Measurements from ENCODE around the gene ABTB2.

Gene ABTB2

DNA sequence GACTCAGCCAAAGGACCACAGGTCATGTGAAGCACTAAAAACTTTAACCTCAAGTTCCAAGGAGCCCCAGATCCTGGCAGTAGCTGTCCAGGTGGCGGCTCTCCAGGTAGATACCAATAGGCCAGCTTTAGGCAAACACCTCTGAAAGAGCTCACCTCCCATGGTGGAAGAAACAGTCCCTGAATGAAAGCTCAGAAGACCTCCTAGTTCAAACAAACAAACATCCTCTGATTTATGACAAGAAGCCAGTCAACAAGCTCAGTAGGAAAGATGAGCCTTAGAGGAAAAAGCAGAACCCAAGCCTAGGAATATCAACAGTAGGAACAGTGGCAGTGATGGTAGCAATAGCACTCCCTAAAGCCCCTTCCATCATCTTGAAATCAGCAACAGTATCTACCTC, 17.2 kb downstream of the ABTB2 start:
- DNase-seq, result no peak

GRCh38 chr11:34339149-34340064, 18.4 kb downstream of the ABTB2 start:
- DNase-seq, result no peak

GRCh38 chr11:34337016-34337415, 20.8 kb downstream of the ABTB2 start:
- DNase-seq, result no peak

DNA sequence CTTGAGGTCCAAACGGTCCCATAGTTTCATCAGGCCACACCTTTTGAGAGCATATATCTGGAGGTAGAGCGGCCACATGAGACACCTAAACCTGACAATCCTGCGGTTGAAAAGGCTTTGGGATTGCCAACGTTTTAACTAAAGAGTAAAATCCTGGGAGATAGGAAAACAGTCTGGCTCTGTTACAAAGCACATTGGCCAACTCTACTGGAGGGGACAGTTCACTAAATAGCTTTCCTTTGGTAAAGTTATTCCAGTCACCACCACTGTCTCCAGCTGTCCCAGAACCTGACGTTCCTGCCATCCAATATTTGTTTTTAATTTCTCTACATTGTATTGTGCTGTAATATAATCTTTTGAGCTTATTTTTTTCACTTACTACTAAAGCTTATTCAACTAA, 22.0 kb downstream of the ABTB2 start:
- DNase-seq, result no peak

DNA sequence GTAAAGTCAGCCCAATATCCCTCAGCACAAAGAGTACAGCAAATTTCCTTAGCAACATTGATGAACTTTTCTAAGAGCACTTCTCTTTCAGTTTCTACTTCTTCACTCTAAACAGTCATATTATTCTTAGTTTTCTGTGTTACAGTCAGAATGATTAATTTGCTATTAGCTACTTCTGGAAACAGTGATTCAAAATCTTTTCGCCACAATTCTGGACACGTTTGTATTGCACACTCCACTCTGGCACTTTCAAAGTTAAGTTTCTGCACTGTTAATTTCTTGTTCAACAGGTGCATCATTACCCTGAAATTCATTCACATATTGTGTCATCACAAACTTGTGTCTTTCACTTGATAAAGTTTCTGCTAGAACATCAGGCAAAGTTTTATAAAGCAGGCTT, 22.5 kb downstream of the ABTB2 start:
- DNase-seq, result no peak

- DNase-seq, result no peak
These were observed 24.0 kb downstream of the ABTB2 start for GRCh38 chr11:34333787-34334186.

DNA sequence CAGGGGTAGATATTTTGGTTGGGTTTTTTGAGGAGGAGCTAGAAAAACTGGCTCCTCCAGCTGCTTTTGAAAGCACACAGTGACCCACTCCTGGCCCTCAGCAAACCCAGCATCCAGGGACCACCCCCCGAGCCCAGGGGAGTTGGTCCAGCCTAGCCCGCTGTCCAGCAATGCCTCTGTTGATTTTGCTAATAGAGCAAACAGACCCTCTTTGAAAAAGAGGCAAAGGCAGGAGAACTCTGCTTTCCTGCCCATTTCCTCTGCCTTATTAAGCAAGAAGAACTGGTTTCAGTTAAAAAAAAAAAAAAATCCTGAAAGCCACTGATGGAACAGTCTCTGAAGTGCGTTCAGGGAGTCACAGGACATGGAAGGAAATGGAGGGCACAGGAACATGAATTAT, 25.3 kb downstream of the ABTB2 start:
- no peak for DNase-seq

DNA sequence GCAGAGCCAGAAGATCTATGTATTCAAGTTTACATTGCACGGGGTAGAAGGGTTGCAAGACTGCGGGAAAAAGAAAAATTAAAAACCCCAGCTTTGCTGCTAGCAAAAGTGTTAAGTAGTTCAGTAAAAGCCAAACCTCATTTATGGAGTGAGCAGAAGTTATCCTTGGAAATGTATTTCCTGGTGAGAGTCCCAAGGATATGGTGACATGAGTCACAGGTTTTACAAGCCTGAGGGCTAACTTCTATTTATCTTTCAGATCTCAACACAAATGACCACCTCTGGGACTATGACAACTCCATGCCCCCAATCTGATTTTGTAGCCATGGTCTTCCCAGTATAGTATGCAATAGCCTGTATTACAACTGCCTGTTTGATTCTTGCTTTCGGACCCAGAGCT, 26.1 kb downstream of the ABTB2 start:
- DNase-seq, result no peak

GRCh38 chr11:34331329-34331728, 26.5 kb downstream of the ABTB2 start:
- DNase-seq, result no peak

DNA sequence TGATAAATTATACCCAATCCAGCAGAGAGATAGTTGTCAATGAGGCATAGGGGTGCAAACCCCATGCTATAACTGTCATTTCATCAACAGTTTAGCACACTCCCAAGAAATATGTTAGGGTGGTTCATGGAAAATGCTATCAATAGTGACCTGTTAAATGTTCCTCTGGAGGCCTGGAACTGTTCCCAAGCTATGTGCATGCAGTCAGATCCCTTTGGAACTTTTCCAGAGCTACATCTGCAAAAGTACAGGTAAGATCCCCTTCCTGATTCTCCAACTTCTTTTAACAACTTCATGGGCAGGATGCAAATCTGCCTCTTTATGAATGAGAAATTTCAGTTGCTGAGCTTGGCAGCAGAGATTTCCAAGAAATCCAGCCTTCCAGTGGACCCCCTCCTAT, 27.2 kb downstream of the ABTB2 start:
- no peak for DNase-seq

DNA sequence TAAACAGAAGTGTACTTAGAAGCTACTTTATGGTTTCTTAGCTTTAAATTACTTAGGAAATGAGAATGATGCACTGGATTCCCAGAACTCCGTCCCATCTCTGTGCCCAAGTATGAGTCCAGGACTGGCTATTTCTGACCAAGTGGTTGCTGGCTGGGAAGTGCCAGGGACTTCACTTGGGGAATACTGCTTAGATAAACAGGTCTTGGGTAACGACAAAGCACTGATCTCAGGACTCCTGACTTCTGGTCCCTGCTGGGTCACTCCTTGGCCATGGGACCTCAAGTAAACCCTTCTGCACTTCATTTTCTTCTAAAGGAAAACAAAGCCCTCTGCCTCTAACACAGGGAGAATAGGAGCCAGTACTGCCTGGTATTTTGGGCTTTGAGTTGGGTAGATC, 27.9 kb downstream of the ABTB2 start:
- DNase-seq, result no peak

DNA sequence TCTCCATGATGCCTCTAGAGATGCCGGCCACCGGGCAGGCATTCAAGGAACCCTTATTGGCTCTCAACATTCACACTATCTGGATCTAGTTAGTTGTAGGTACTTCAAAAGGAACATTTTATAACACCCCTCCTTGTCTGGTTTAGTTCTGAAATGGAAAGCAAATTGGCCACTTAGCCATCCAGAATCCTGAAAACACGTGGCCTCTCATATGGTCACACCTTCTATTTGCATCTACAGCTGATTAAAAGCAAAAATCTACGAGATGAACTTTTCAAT, 29.2 kb downstream of the ABTB2 start:
- DNase-seq, result no peak

DNA sequence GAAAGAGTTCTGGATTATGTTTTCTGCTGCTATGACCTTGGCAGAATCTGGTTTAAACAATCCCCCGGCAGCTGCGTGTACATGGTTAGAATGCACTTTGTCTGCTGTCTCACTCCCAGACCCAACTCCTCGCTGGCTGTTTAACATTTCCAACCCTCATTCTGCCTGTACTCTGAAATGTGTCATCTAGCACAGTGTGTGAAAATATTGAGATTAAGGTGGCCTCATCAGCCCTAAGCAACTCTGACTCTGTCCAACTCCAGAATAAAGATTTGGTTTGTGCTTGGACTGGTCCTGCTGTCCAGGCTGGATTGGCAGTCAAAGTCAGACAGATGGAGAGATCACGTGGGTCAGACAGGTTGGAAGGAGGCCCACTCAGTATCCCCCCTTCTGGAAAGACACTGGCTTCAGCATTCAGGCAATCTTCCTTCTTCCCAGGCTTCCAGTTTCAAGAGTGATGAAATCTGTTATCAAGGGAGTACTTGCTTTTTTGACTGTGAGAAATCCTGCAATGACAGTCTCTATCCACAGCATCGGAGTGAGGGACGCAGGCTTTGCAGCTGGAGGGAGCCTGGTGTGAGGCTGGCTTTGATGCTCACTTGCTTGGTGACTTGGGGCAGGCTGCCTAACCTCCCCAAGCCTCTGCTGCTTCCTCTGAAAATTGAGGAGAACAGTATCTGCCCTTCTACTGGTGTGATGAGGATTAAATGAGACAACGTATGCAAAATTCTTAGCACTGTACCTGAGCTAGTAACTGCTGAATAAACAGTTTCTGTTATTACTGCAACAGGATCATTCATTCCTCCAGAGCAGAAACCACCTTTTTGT, 29.8 kb downstream of the ABTB2 start:
- DNase-seq, result no peak

DNA sequence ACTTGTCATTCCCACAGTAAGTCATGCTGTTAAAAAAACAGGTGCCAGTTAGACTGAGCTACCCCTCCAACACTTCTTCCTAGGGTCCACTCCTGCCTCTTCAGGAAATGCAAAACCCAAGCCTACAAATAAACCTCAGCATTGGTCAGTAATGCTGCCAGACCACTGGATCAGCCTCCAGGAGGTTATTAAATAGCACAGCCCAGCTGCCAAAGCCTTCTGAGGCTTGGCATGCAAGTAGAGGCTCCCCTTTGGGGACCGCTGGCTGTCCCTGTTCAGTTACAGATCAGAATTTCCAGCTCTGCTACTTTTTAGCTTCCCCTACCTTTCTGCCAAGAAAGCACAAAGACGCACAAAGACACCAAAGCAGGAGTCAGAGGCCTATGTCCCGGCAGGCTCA, 33.3 kb downstream of the ABTB2 start:
- no peak for DNase-seq

DNA sequence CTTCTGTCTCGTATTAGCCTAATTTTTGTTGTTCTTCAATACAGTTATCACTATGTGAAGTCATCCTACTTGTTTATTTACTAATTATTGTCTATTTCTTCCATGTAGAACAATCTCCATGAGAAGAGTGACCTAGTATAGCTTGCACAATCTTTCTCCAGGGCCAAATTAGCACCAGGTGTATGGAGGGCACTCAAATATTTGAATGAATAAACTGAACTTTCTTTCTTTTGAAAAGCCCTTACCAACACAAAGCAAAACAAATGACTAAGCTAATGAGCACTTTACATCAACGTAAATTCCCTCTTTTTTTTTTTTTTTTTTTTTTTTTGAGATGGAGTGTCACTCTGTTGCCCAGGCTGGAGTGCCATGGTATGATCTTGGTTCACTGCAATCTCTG, 34.2 kb downstream of the ABTB2 start:
- DNase-seq, result no peak

DNA sequence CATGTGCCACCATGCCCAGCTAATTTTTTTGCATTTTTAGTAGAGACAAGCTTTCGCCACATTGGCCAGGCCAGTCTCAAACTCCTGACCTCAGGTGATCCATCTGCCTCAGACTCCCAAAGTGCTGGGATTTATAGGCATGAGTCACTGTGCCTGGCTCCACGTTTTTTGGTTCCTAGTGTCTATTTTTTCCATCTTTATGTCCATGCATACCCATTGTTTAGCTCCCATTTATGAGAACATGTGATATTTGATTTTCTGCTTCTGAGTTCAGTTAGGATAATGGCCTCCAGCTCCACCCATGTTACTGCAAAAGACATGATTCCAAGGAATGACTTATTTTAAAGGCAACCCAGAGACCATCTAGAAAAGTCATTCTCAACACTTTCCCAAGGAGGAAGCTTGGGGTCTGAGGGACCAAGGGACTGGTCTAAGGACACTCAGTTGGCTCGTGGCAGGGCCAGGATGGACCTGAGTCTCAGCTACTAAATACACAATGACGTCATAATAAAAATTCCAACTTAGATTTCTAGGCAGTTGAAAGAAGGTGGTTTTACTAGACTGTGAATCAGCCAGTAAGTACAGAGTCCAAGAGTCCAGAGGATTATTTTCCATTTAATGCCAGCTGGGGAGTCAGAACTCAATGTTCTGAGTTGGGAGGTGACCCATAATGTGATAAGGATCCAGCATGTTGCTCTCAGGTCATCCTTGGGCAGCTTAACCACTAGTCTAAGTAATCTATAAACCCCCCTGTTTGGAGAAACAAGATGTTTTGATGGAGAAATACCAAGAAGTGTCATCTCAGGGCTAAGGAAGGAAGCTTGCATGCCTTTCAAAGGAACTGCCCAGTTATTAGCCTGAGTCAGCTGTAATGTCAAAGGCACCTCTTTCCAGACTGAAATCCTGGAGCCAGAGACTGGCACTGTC, 39.4 kb downstream of the ABTB2 start:
- DNase-seq, result no peak

GRCh38 chr11:34317666-34318065, 40.1 kb downstream of the ABTB2 start:
- DNase-seq, result no peak

GRCh38 chr11:34317036-34317360, 40.8 kb downstream of the ABTB2 start:
- no peak for DNase-seq

DNA sequence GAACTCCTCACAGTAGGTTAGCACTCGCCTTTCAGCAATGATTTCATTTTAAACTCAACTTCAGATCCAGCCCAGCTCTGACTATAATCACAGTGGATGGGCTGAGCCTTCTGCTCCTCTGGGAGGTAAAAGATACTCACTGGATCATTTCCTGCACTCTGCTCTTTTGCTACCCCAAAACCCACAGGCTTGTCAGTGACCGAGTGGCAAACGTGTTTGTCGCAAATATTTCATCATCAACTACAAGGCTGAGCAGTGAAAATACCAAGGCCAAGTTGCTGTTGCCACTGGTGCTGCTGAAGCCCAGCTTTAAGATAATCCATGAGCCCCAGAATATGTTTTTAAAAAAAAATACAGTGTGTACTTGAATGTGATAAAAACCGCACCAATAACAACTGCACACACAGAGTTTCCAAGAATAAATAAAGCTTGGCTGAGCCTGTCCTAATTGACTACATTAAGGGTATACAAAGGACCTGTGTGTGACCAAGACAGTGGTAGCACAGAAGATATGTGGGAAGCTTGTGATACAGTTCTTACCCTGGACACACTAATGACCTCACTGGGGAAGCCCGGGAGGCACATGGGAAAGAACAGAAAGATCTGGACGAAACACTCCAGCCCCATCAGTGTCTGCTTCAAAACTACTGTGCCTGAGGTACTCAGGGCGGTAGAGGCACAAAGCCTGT, 41.3 kb downstream of the ABTB2 start:
- no peak for DNase-seq

DNA sequence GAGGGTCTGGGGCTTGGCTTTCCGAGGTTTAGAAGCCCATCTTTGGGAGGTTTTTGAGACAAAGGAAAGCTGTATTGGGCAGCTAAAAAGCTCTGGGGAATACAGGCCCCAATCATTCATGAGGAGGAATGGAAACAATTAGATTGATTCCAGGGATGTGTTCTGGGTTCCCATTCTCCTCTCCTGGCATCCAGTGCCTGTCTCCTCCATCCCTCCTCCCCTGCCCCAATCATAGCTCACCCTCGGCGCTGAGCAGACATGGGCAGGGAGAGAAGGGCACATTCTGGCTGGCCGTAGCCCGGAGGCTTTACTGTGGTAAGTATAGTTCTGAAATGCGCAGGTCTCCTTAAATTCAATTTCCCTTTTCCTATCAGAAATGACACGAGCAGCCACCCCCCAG, 42.4 kb downstream of the ABTB2 start:
- DNase-seq, result no peak

DNA sequence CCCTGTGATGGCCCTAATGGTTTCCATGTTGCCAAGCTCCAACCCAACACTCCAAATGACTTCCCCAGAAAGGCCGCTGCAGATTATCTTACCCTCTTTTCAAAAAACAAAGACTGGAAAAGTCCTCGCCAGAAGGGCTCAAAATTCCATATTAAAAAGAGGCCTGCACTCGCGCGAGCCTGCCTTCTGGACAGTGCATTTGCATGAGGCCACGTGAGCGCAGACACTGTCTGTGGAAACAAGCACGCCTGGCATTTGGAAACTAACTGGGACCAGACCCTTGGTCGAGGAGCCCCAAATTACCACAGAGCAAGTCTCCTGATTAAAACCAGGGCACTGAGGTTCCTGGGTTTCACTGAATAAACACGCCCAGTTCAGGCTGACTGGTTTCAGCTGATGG, 42.9 kb downstream of the ABTB2 start:
- DNase-seq, result no peak

DNA sequence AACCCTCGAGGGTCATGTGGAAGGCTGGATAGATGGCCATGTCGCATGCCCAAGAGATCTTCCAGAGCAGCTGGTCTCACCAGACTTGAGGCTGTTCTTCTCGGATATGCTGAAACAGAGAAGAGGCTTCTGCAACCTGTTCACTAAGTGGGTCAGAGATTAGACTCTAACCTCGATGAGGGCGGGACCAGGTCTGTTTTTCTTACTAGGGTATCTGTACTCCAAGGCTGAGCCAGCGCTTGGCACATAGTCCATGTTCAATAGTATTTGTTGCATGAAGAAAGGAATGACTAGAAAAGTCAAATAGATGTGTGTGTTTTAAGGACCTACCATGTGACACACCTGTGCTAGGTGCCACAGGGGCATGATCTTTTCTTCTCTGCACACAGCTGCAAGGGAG, 43.6 kb downstream of the ABTB2 start:
- DNase-seq, result no peak

DNA sequence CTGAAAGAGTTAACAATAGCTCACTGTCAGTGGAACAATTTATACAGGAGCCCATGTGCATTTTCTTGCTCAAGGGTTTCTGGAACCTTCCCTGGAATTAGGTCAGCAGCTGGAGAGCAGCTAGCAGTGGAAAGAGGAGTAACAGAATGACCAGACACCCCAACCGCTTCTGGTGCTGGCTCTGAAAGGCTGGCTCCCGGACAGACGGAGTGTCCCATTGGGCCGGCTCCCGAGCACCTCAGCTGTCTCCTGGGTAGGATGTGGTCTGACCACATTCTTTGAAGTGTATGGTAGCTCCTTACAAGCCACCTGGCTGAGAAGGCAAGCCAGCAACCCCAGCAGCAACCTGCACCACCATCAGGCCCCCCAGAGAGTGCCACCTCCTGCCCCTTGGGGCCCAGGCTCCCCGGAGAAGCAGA, 44.7 kb downstream of the ABTB2 start:
- no peak for DNase-seq

Data from stimulated activated CD4-positive, alpha-beta T cell treated with anti-CD3 and anti-CD28 coated beads, Interleukin-12 subunit alpha, Interleukin-12 subunit beta, amount 100 ng/mL, for 4 hours (primary cell).